GM21825 (cell line): ENCODE results near the gene BRD1.

ENCODE experiments used
- ATAC-seq: cut with Tn5 transposase; IDR thresholded peaks from one replicate; pipeline ENCODE4 v1.9.1; 2021; ENCODE audit warnings: mild to moderate bottlenecking, moderate library complexity; ENCODE audit not compliant: unreplicated experiment

BRD1 gene

DNA sequence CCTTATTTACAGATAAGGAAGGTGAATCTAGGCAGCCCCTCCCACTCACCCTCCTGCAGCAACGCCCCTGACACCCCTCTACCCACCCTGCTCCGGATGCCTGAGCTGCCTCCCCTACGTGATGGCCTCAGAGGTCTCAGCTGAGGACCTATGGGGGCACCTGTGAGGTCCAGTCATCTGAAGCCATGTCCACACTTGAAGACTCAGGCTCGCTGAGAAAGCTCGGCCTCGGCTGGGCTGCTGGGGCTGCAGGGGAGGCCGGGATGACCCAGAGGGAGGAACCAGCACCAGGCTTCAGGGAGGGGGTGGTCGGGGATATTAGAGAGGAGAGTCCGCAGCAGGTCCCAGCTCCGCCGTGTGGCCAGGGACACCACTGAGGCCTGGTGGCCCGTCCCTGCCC, 92.8 kb downstream of the BRD1 start:
- ATAC-seq = no peak

- ATAC-seq = no peak
Observed at GRCh38 chr22:49734390-49734789, 93.3 kb downstream of the BRD1 start.

- no peak for ATAC-seq
Observed at GRCh38 chr22:49733631-49734030, 94.0 kb downstream of the BRD1 start.

DNA sequence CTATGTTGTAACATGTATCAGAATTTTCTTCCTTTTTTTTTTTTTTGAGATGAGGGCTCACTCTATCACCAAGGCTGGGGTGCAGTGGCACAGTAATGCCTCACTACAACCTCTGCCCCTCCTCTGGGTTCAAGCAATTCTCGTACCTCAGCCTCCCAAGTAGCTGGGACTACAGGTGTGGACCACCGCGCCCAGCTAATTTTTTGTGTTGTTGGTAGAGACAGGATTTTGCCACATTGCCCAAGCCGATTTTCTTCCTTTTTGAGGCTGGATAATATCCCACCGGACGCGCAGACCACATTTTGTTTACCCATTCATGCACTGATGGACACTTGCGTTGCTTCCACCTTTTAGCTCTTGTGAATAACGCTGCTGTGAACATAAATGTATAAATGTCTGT, 97.0 kb downstream of the BRD1 start:
- no peak for ATAC-seq

DNA sequence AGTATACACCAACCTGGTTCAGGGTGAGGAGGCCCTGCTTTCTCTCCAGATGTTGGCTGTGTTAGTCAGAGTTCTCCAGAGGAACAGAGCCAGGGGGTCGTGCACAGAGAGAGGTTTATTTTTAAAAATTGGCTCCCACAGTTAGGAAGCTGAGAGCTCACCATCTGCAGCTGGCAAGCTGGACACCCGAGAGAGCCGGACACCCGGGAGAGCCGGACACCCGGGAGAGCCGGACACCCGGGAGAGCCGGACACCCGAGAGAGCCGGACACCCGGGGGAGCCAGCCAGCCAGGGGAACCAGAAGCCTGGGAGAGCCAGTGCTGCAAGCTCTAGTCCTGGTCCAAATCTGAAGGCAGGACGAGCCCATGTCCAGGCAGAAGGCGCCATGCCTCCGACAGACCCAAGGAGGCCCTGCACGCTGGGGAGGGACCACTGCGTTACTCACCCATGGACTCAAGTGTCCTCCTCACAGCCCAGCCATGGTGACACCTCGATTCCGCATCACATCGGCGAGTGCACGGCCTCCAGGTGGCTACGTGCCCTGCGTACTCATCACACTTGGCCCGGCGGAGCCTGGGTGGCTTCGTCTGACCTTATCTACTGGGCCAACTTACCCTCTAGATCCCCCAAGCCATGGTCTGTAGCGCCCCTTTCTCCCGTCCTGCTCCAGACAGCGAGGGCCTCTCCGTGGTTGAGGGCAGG, 99.0 kb downstream of the BRD1 start:
- ATAC-seq = no peak

DNA sequence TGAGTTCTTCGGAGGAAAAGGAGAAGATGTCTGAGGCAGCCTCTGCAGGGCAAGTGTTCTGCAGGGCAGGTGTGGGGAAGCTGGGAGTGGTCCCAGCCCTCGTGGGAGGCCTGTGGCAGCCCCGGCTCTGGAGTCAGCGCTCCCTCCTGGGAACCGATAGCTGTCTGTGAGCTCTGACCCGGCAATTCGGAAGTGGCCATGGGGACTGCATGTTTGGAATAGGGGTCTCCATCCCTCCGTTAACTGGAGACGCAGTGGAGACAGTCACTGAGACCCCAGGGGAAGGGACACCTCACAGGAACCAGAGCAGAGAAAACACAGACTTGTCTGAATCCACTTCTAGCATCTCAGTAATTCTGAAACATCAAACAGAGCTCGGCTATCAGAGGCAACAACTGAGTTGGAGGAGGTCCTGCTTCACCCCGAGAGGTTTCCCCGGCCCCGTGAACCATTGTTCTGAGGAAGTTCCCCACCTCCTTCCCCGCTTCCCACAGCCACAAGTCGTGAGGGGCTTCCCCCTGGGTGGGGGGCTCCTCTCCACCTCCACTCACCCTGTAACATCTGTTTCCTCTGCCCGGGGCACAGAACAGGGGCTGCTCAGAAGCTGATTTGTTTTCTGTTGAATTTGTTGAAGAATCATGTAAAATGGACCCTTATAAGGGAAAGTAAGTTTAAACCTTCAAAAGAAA, 99.6 kb downstream of the BRD1 start:
- ATAC-seq = no peak

GRCh38 chr22:49727191-49727880, 100.3 kb downstream of the BRD1 start:
- no peak for ATAC-seq

DNA sequence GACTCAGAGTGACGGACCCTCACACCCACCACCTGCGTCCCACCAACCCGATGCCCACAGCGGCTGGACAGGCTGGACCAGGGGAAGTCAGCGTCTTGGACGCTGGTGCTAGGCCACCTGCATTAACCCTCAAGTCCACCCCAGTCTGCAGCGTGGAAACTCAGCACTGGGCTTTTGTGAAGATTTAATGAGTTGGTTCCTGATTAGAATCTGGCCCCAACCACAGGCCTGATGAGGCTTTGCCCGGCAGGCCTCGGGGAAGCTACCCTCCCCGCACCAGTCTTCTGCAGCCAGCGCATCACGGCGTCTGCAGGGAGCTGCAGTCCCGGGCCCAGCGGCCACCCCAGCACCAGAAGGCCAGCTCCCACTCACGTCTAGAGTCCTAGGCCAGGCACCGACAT, 101.0 kb downstream of the BRD1 start:
- no peak for ATAC-seq

GRCh38 chr22:49726022-49726681, 101.5 kb downstream of the BRD1 start:
- no peak for ATAC-seq

- ATAC-seq = no peak
Observed at GRCh38 chr22:49725516-49725915, 102.2 kb downstream of the BRD1 start.

- ATAC-seq = no peak
Observed at GRCh38 chr22:49724893-49725489, 102.7 kb downstream of the BRD1 start.

- ATAC-seq = no peak
Observed at GRCh38 chr22:49724030-49724892, 103.4 kb downstream of the BRD1 start.

- no peak for ATAC-seq
Observed at GRCh38 chr22:49723478-49724029, 104.1 kb downstream of the BRD1 start.
